Liver (tissue), 9 donors: Measurements from ENCODE around the gene ZFYVE28. TPM values are rescaled to one million over a fixed set of nuclear protein-coding genes. Genes with fewer than 3 reads are reported as not detected.

Source experiments
- DNase-seq: peaks from one replicate; pipeline ENCODE4 v3.0.0-alpha.2; 2017; ENCODE audit warnings: low spot score
- H3K27ac ChIP-seq, 2 donors: one replicate each; pipeline ENCODE4 v1.7.0; 2013; ENCODE audit warnings: inconsistent platforms in 2 of 2, low read length in 2 of 2, control low read depth in 1 of 2, low read depth in 1 of 2, mild to moderate bottlenecking in 1 of 2
- H3K27me3 ChIP-seq, 4 donors: one replicate each; pipeline versions ENCODE4 v1.6.1 to v1.7.0; 2013; ENCODE audit warnings: low read length in 3 of 4, inconsistent platforms in 1 of 4, mild to moderate bottlenecking in 1 of 4, moderate library complexity in 1 of 4; ENCODE audit not compliant: control insufficient read depth in 4 of 4, insufficient read depth in 4 of 4
- H3K36me3 ChIP-seq, 4 donors: one replicate each; pipeline versions ENCODE4 v1.6.1 to v1.7.0; 2013; ENCODE audit warnings: low read length in 3 of 4, mild to moderate bottlenecking in 3 of 4, low read depth in 1 of 4, moderate library complexity in 1 of 4; ENCODE audit not compliant: control insufficient read depth in 4 of 4, insufficient read depth in 3 of 4
- H3K4me1 ChIP-seq, 4 donors: one replicate each; pipeline versions ENCODE4 v1.6.1 to v1.7.0; 2013; ENCODE audit warnings: low read length in 3 of 4, mild to moderate bottlenecking in 3 of 4, moderate library complexity in 1 of 4; ENCODE audit not compliant: control insufficient read depth in 4 of 4, insufficient read depth in 4 of 4
- H3K4me3 ChIP-seq, 3 donors: one replicate each; pipeline versions ENCODE4 v1.6.1 to v1.7.0; 2013; ENCODE audit warnings: low read length in 3 of 3, control low read depth in 1 of 3, low read depth in 1 of 3, mild to moderate bottlenecking in 1 of 3
- H3K9ac ChIP-seq, 2 donors: one replicate each; pipeline ENCODE4 v1.7.0; 2013; ENCODE audit warnings: low read length in 2 of 2, mild to moderate bottlenecking in 2 of 2, moderate library complexity in 2 of 2, control low read depth in 1 of 2, low read depth in 1 of 2
- H3K9me3 ChIP-seq, 4 donors: one replicate each; pipeline versions ENCODE4 v1.6.1 to v1.7.0; 2013; ENCODE audit warnings: low read length in 3 of 4; ENCODE audit not compliant: control insufficient read depth in 4 of 4
- ATF3 ChIP-seq: IDR thresholded peaks from 2 replicates; pipeline ENCODE4 v1.6.1; 2016; ENCODE audit warnings: antibody characterized with exemption
- CTCF ChIP-seq: fragments of 150-350 bp; IDR thresholded peaks from 2 replicates; pipeline ENCODE4 v1.5.1; 2017; ENCODE audit warnings: improper control_type of control experiment, low read depth, low read length; ENCODE audit not compliant: missing input control
- EGR1 ChIP-seq, 2 donors: IDR thresholded peaks; 2 replicates each; pipeline ENCODE4 v1.6.1; 2016 to 2018; ENCODE audit warnings: antibody characterized with exemption in 2 of 2, low read depth in 2 of 2
- FOXA1 ChIP-seq: IDR thresholded peaks from 2 replicates; pipeline ENCODE4 v1.6.1; 2016; ENCODE audit warnings: antibody characterized with exemption
- GABPA ChIP-seq, 2 donors: IDR thresholded peaks in 1 of 2; conservative IDR thresholded peaks in 1 of 2; 2 replicates each; pipeline ENCODE4 v1.6.1; 2016; ENCODE audit warnings: antibody characterized with exemption in 2 of 2, mild to moderate bottlenecking in 1 of 2, moderate library complexity in 1 of 2
- HNF4G ChIP-seq: IDR thresholded peaks from 2 replicates; pipeline ENCODE4 v1.6.1; 2016; ENCODE audit warnings: antibody characterized with exemption
- JUND ChIP-seq, 2 donors: IDR thresholded peaks; 2 replicates each; pipeline ENCODE4 v1.6.1; 2016; ENCODE audit warnings: antibody characterized with exemption in 2 of 2
- MAX ChIP-seq: IDR thresholded peaks from 2 replicates; pipeline ENCODE4 v1.6.1; 2016; ENCODE audit warnings: antibody characterized with exemption
- YY1 ChIP-seq: IDR thresholded peaks from 2 replicates; pipeline ENCODE4 v1.6.1; 2016; ENCODE audit warnings: antibody characterized with exemption, mild to moderate bottlenecking
- ZBTB33 ChIP-seq: IDR thresholded peaks from 2 replicates; pipeline ENCODE4 v1.6.1; 2016; ENCODE audit warnings: antibody characterized with exemption
- WGBS: extraction: QIAGEN DNeasy Blood & Tissue Kit; methylation state at CpG from one replicate; pipeline ENCODE4 v1.1.7; 2013; 5-methylcytosine and 5-hydroxymethylcytosine counted together
- polyA plus RNA-seq, 2 donors: library from polyadenylated mRNA; stranded (reverse) in 1 of 2; unstranded in 1 of 2; fragments of 200-250 nt in 1 of 2; fragments of >200 nt in 1 of 2; fragmentation: Nextera tagmentation in 1 of 2; extraction: Ambion mirVana in 1 of 2; gene quantifications; one replicate each; pipeline versions ENCODE4 v1.2.1 to v1.2.3, GENCODE V29; 2013 to 2015
- total RNA-seq, 2 donors: library from RNA; depleted of rRNA; stranded (reverse); fragments of >200 nt; gene quantifications; one replicate each; pipeline ENCODE4 v1.2.3, GENCODE V29; 2014
- donor health status: healthy.
- donor health status: healthy.
- donor health status: healthy.
- donor health status: healthy.
- donor health status: healthy.

The ZFYVE28 gene
- total and polyA plus RNA-seq, 4 donors = 2.0 to 6.1 (median 2.7) TPM

- H3K9me3 ChIP-seq = no peaks in the 10 kb centered on the region
- TF ChIP-seq EGR1 (IDR thresholded peaks at IDR 0.05; ENCODE audit: low read depth in 2 of 2) = no peak
- no peak for TF ChIP-seq JUND (IDR thresholded peaks at IDR 0.05)
- no peak for TF ChIP-seq YY1
- no peak for TF ChIP-seq ATF3
- TF ChIP-seq ZBTB33 = no peak
- TF ChIP-seq MAX = no peak
- no peak for TF ChIP-seq CTCF
- TF ChIP-seq HNF4G = no peak
- TF ChIP-seq GABPA (IDR thresholded peaks at IDR 0.05 in 1 of 2, conservative IDR thresholded peaks at IDR 0.05 in 1 of 2) = no peak
- H3K27me3 ChIP-seq = no peaks in the 10 kb centered on the region
- DNase-seq = no peak
- H3K36me3 ChIP-seq = no peaks in the 10 kb centered on the region
- H3K4me3 ChIP-seq = no peak overlapping the region
- no peak overlapping the region for H3K9ac ChIP-seq
- 90% methylated on average over 4 of the region's 4 CpGs for whole genome bisulfite sequencing
- no peak overlapping the region for H3K27ac ChIP-seq
- peaks cover 2 to 12% (median 9%) of the 10 kb centered on the region in 4 donors for H3K4me1 ChIP-seq
These were observed 4.6 kb upstream of the ZFYVE28 start for GRCh38 chr4:2423066-2423465.

GRCh38 chr4:2421928-2422327 lies 3.5 kb upstream of the ZFYVE28 start:
- H3K27ac ChIP-seq = no peak overlapping the region
- no peaks in the 10 kb centered on the region for H3K9me3 ChIP-seq
- no peak overlapping the region for H3K9ac ChIP-seq
- DNase-seq = no peak
- H3K36me3 ChIP-seq = no peaks in the 10 kb centered on the region
- no peak for TF ChIP-seq FOXA1
- H3K4me3 ChIP-seq = no peak overlapping the region
- peaks cover 8 to 24% (median 18%) of the 10 kb centered on the region in 4 donors for H3K4me1 ChIP-seq
- no peaks in the 10 kb centered on the region for H3K27me3 ChIP-seq
- 85% methylated on average over 6 of the region's 6 CpGs for WGBS

- WGBS = 35% methylated on average over 9 of the region's 9 CpGs
- Histone ChIP-seq H3K9ac (no peak overlapping the region), H3K9me3 (no peaks in the 10 kb centered on the region), H3K4me3 (no peak overlapping the region), H3K4me1 (peaks cover 9 to 27% (median 22%) of the 10 kb centered on the region in 4 donors), H3K27ac (no peak overlapping the region), H3K36me3 (no peaks in the 10 kb centered on the region), H3K27me3 (no peaks in the 10 kb centered on the region)
- no peak for DNase-seq
- no peak for TF ChIP-seq GABPA (IDR thresholded peaks at IDR 0.05 in 1 of 2, conservative IDR thresholded peaks at IDR 0.05 in 1 of 2)
These were observed 1.4 kb upstream of the ZFYVE28 start for GRCh38 chr4:2419814-2420213.
